Left cardiac atrium (tissue), 4 donors: ENCODE data around the gene OSBPL10. TPM values are rescaled to one million over a fixed set of nuclear protein-coding genes. Genes with fewer than 3 reads are reported as not detected.

Experiments
- ATAC-seq, 2 donors: fragments of 200-7000 bp; cut with Tn5 transposase; one replicate each; pipeline ENCODE4 v1.9.1; 2020; ENCODE audit warnings: mild to moderate bottlenecking in 2 of 2, moderate library complexity in 2 of 2
- DNase-seq: peaks from one replicate; pipeline ENCODE4 v3.0.0-alpha.2; 2020
- intact Hi-C, 2 donors: fragments of 100-400 bp; cut with DNase I; formaldehyde crosslinking; loops; one replicate each; pipeline versions ENCODE4 v1.14.1 to v1.15.1; 2022 to 2023
- total RNA-seq, 2 donors: library from RNA; stranded (reverse); fragmentation: NEBNext Ultra II Directional; extraction: Animal tissue kit (Norgen Biotek cat#: 25700); gene quantifications; one replicate each; pipeline ENCODE4 v1.2.1, GENCODE V29; 2021
- donor health status: DM: no; HTN: yes; CAD: no.
- donor health status: DM: no; HTN: yes; CAD: no; lungs with severe emphysema.
- donor health status: DM: yes; HTN: yes; CAD: no.
- donor health status: Dilated cardiomyopathy.

OSBPL10 gene
- total RNA-seq, 2 donors from 2014 or later, result 5.7 to 5.8 TPM

DNA sequence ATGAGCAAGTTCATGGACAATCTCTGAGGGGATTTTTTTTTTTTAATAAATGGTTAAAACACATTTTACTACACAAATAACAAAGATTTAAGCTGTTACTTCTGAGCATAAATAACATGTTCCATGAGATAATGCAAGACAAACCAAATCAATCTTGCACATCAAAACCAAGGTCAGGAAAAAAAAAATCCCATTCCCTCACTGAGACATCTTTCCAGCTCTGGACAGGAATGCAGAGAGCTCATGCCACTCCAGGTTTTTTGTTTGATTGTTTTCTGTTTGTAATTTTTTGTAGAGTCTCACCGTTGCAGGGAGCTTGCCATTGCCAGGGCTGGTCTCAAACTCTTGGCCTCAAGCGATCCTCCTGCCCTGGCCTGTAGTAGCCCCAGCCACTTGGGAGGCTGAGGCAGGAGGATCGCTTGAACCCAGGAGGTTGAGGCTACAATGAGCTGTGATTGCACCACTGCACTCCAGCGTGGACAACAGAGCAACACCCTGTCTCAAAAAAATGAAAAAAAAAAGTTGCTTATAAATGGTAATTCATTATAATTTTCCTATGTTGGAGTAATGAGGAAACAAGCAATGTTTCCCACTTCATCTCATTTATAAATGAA, 14.0 kb downstream of the OSBPL10 start:
- ATAC-seq, result no peak
- intact Hi-C loops, result no loop called here
- no peak for DNase-seq

DNA sequence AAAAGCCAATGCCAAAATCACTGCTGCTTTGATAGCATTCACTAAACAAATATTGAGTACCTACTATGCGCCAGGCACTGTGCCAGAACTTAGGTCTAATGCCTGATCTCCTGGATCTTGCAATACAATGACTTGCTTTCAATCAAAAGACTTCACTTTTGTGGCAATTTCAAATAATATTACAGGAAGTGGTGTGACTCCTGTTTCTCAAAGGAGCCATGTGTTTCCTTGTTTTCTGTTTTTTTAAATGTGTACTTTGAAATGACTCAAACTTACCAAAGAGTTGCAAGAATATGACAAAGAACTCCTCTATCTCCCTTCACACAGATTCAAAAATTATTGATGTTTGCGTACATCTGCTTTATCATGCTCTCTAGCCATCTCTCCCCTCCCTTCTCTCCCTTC, 18.3 kb downstream of the OSBPL10 start:
- intact Hi-C loops, result no loop called here
- ATAC-seq (no peak), DNase-seq (no peak)

DNA sequence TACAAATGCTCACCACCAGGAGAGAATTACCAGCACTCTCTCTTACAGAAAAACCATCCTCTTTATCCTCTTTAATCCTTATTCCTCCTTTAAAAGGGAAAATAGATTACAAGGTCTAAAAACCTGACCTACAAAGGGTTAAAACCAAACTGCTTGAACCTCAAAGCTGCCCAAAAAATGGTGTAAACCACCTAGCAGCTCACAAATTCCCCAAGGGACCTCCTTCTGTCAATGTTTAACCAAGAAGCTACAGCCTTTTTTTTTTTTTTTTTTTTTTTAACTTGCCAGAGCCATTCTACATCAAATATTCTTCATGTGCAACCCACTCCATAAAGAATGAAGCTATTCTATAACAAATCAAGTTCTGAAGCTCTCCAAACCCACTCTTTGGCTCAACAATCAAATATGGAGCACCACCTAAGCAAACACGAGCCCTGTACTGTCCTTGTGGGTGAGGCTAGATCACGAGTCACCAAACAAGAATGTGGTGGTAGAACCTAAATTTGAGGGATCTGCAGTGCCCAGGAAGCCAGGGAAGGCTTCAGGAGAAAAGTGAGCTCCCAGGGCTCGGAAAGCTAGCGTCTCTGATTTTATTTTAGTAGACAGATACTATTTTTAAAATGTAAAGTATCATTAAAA, 20.1 kb downstream of the OSBPL10 start:
- DNase-seq (no peak), ATAC-seq (peak in 1 of 2 donors; percentile 57)
- intact Hi-C loops, result no loop called here

DNA sequence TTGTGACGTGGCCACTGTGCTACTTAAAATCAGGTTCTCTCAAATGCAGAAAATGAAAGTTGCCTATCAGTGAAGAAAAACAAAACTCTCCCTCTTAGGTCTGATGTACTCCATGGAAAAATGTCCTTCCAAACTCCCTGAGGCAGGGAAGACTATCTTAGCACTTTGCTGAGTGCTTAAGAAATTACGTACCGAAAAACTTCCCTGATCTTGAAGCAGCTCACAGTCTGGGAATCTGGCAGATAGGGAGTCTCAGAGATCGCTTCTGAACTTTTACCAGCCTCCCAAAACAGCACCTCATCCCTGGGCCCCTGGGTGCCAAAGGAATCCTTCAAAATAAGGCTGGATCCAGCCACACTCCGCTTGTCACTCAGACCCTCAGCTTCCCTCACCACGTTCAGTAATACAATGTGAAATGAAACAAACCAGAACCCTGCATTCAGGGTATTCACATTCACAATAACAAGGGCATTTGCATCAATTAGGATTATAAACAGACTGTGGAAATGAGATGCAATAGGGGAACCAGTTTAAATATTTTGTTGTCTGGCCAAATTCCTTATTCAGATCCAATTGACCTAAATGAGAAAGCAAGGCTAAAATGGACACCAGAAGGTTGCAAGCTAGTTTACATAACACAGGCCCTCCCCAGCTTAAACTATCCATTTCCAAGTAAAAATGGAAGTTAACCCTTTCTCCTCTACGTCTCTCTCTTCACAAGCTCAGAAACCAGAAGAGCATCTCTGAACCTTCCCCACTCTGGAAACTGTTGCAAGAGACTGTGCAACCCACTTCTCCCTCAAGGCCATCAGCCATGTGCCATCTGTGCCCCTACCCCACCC, 20.9 kb downstream of the OSBPL10 start:
- peak; percentile 42 to 68 for ATAC-seq
- intact Hi-C loops, result no loop called here
- no peak for DNase-seq

DNA sequence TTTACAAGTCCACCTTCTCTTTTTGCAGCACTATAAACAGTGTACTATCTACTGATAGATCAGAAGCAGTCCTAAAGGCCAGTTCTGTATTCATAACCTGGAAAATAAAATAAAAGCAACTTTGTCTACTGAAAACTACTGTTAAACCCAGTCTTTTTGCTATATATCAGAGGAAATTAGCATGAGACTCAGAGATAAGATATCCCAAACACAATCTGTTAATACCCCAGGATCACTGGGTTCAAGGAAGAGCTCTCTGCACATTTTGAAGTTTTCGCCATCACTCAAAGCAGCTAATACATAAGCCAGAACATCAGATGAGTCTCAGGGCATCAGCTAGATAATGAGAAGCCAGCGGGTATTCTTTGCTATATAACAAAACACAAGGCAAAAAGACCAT, 21.8 kb downstream of the OSBPL10 start:
- ATAC-seq, result no peak

DNA sequence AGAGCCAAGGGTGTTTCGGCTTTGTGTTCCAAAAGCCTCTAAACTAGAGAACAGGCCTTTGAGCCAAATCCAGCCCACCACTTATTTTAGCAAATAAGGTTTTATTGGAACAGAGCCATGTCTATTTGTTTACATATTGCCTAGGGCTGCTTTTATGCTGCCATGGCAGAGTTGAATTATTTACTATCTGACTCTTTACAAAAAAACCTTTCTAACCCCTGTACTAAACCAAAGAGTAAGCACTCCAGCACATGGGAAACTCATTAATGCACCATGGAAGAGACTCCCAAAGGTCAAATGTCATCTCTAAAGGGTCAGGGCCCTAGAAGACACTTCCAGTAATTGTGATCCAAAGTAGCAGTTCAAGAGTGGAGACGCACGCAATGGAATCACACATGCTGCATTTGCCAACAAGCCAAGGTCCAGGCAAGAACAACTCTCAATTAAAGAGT, 22.3 kb downstream of the OSBPL10 start:
- no peak for DNase-seq
- peak; percentile 45 to 60 for ATAC-seq

More for the DNA sequence above, 21.8 kb downstream of the OSBPL10 start:
- DNase-seq, result no peak
- intact Hi-C loops, result no loop called here

DNA sequence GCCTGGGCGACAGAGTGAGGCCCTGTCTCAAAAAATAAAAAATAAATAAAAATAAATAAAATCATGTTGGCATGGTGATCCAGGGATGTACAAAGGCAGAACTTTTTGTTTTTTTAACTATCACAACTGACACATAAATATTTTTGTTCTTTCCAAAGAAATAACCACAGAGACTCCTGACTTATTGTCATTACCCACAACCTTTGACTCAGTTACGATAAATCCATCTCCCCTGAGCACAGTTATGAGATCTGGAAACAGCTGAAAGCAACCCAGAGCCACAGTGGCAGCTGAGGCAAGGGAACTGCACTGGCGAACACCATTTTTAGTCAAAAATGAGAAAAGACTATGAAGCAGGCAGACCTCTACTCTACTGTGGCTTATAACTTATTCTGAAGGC, 24.0 kb downstream of the OSBPL10 start:
- no peak for ATAC-seq
- intact Hi-C loops, result no loop called here
- no peak for DNase-seq

More for the DNA sequence above, 22.3 kb downstream of the OSBPL10 start:
- intact Hi-C loops, result no loop called here

DNA sequence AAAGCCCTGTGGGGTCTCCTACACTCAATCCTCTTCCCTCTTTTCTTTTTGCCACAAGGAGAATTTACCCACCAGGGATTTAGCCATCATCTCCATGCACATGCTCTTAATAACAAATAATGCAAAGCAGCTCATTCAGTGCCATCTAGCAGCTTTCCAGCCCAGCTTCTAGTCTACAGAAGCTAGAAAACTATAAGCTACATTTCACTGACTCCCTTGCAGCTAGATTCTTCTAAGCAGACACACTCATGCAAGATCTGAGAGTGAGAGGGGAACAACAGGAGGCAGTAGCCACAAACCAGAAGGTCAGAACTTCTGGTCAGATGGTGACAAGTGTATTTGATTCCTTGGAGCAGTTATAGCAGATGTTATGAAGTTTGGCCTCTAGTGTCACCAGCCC, 25.5 kb downstream of the OSBPL10 start:
- intact Hi-C loops, result no loop called here
- ATAC-seq, result no peak
- no peak for DNase-seq

DNA sequence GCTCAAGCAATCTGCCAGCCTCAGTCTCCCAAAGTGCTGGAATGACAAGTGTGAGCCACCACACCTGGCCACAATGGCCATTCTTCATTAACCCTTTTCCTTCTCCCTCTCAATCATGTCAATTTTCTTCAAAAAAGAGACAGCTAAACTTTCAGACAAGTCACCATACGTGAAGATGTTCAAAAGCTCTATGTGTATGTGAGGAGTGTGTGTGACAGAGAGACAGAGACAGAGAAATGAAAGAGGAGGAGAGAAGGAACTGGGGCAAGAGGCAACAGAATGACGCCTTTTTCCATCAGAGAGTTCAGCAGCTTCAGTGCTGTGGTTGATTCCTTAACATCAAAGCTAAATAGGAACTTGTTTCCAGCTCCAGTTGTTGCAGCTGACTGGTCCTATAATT, 27.4 kb downstream of the OSBPL10 start:
- intact Hi-C loops, result no loop called here
- ATAC-seq, result no peak
- DNase-seq, result no peak

DNA sequence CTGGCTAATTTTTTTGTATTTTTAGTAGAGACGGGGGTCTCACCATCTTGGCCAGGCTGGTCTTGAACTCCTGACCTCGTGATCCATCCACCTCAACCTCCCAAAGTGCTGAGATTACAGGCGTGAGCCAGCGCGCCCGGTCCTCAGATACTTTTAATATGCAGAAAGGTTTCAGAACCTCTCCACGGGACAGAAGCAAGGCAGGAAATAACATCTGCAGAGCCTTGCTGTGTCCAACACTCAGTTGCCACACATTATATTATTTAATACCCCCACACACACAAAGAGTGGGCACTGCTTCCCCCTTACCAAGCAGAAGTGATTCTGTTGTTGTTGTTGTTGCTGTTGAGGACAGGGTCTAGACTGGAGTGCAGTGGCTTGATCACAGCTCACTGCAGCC, 28.0 kb downstream of the OSBPL10 start:
- ATAC-seq, result no peak
- intact Hi-C loops, result no loop called here
- no peak for DNase-seq

DNA sequence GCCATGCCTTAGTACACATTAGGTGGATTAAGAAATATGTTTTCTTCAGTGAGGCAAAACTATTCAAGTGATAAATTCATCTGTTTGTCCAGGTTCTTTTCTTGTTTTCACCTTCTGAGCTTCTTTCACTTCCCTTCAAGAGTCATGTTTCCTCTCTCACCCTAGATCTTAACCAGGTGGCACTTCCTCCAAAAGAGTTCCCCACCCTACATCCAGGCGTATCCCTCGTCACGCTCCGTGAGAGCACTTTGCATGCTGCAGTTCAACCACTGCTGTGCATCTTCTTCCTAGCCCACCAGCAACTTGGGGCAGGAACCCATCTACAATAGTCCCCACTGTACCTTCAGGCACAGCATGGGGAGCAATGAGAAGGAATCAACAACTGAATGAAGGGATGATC, 28.9 kb downstream of the OSBPL10 start:
- ATAC-seq (no peak), DNase-seq (no peak)
- intact Hi-C loops, result no loop called here

DNA sequence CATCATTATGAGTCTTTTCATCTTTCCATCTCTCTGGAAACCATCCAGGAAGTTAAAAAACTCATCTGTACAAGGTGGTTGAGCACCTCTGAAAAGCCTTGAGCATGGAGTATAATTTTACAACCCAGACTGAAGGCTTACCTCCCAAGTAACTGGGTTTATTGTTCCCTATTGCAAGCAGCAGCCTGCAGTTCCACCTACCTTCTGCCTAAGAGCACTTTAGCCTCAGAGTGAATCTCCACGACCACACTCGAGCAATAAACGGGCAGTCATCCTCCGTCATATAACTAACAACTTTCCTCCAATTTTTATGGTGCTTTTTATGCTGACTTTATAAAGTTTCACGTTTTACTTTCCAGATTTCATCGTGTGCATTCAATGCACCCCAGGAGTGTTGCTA, 32.8 kb downstream of the OSBPL10 start:
- ATAC-seq, result no peak
- no peak for DNase-seq
- intact Hi-C loops, result no loop called here

DNA sequence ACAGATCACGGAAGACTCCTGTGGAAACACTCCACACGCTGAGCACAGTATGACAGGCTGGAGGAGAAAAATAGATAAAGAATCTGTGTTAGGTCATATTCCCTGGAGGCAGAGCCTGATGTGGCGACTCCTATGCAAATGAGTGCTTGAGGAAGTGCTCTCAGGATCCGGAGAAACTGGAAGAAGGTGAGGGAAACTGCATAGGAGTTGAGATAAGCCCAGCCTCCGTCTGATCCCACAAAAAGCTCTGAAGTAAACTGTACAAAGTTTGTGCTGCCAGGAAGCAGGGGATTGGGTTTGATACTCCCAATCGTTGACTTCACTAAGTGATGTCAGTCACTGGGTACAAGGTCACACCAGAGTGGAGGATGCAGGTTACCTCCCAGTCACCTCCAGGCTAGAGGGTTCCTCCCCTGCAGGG, 33.4 kb downstream of the OSBPL10 start:
- ATAC-seq (no peak), DNase-seq (no peak)
- intact Hi-C loops, result no loop called here

DNA sequence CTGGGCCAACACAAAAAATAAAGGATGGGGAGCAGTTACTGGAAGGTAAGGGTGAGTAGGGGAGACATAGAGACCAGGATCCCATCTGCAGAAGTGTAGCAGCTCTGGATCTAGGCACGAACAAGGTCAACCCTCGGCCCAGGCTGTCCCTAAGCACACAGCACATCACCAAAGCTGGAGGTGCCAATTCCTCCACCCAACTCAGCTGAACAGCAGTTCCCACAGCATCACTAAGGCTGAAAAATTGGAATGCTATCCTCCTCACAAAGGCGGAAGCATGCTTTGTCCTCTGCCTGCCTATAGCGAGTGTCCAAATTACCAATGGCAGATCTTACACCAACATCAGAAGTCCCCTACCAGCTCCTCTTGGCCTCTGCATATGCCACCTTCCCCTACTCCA, 33.9 kb downstream of the OSBPL10 start:
- ATAC-seq, result no peak
- no peak for DNase-seq
- intact Hi-C loops, result no loop called here

DNA sequence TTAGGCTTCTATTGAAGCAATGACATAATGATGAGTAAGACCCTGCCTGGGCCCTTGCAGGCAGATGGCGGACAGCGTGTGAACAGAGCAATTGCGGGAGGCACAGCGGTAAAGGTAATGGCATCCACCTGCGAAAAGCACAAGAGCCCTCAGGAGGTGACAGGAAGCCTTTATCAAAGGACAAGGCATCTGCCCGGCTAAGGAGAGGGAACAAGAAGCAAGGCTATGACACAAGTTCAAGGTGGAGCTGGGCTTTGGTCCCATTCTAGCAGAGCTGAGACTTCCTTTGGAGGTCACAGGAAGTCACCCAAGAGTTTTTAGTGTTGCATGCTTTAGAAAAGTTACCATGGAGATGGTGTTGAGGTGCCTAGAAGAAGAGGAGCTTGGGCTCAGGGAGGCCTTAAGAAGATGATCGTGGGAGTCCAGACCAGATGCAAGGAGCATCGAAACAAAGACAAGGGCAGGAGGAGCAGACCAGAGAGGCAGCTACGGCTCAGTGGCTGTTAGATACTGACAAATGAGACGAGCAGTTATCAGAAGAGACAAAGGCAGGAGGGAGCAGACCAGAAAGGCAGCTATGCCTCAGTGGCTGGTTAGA, 34.5 kb downstream of the OSBPL10 start:
- no peak for DNase-seq
- intact Hi-C loops, result no loop called here
- ATAC-seq, result peak; percentile 19 to 30

DNA sequence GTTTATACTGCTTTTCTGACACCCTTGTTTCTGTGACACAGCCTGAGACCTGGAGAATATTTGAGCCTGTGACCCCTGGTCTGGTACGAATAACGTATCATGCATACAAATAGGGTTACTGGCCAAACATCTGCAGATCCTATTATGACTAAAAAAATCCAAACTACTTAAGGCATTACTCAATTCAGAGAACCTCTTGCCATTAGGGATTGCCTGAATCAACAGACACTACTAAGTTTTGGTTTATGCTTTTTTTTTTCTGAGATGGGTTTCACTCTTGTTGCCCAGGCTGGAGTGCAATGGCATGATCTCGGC, 35.4 kb downstream of the OSBPL10 start:
- intact Hi-C loops, result no loop called here
- ATAC-seq (peak; percentile 67 to 68), DNase-seq (no peak)

DNA sequence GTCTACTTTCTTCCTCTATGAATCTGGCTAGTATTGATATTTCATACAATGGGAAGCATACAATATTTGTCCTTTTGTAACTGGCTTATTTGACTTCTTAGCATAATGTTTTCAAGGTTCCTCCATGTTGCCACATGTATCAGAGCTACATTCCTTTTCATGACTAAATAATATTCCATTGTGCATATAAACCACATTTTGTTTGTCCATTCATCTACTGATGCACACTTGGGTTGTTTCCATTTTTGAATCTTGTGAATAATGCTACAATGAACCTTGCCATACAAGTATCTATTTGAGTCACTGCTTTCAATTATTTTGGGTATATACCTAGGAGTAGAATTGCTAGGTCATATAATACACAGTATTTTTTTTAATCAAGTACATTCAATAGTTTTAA, 38.0 kb downstream of the OSBPL10 start:
- DNase-seq (no peak), ATAC-seq (no peak)
- intact Hi-C loops, result no loop called here

DNA sequence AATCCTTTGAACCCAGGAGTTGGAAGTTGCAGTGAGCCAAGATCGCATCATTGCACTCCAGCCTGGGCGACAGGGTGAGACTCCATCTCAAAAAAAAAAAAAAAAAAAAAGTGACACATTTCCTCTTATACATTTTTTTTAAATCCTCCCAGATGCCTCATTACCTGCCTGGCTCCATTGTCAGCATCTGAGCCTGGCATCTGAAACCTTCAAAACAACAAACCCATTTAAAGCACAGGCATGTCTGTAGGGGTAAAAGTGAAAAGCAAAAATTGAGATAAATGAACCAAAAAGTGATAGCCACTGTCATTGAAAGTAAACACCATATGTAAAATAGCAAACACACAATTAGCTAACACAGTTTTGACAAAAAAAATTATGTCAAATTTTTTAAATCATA, 38.6 kb downstream of the OSBPL10 start:
- intact Hi-C loops, result no loop called here
- ATAC-seq, result no peak
- DNase-seq, result no peak

DNA sequence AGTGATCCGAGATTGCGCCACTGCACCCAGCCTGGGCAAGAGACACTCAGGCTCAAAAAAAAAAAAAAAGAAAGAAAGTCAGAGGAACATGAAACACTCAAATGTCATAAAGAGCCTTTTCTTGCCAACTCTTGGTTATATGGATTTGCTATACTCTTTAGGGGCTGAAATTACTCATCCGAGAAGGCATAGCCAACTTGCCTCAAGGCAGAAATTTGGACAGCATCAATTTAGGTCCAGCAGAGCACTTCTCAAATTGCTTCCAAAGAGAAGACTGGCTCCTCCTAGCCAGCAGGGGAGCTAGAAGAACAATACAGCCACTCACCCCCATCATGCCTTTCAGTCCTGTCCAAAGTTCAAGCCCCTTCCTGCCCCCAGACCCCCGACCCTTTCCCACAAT, 43.8 kb downstream of the OSBPL10 start:
- ATAC-seq, result no peak
- intact Hi-C loops, result no loop called here
- no peak for DNase-seq

DNA sequence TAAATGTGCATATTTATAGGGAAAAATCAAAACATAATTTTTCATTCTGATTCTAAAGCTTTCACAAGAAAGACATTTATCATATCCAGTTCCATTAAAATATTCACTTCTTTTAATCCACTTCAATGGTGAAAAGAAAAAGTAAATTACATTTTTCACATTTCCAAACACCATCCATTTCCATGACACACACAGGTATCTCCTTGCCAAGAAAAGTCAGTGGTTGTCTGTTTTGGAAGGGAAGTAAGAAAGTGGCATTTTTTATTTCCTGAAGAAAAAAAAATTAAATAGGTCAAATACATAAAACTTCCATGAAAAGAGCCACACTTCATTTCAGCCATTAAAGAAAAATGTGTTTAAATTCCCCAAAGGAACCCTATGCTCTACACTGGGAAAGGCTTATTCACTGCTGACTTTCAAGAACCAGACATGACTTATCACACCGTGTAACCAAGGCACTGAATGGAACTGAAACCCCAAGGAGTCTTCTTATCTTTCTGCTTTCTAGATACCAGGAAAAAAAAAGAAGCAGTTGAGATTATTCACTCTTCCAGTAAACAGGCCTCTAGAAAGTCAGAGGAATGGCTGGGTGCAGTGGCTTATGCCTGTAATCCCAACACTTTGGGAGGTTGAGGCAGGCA, 44.5 kb downstream of the OSBPL10 start:
- DNase-seq (no peak), ATAC-seq (peak in 1 of 2 donors; percentile 90)
- intact Hi-C loops, result no loop called here
